GM19397 (cell line): Measurements from ENCODE around the gene MLIP.

ENCODE experiments used
- ATAC-seq: cut with Tn5 transposase; IDR thresholded peaks from one replicate; pipeline ENCODE4 v1.9.1; 2021; ENCODE audit warnings: mild to moderate bottlenecking, moderate library complexity; ENCODE audit not compliant: unreplicated experiment

The MLIP gene

GRCh38 chr6:54266400-54266923 is 155.2 kb downstream of the MLIP start:
- ATAC-seq = no peak

- ATAC-seq = no peak
Observed at GRCh38 chr6:54267798-54268197, 156.6 kb downstream of the MLIP start.

- ATAC-seq = no peak
Observed at GRCh38 chr6:54273214-54273820, 162.1 kb downstream of the MLIP start.

- ATAC-seq = no peak
Observed at GRCh38 chr6:54274383-54274782, 163.1 kb downstream of the MLIP start.

GRCh38 chr6:54282186-54282585 is 170.9 kb downstream of the MLIP start:
- ATAC-seq = no peak

- no peak for ATAC-seq
Observed at GRCh38 chr6:54284161-54284860, 173.1 kb downstream of the MLIP start.

- ATAC-seq = no peak
Observed at GRCh38 chr6:54285595-54285994, 174.4 kb downstream of the MLIP start.

- no peak for ATAC-seq
Observed at GRCh38 chr6:54286141-54286540, 174.9 kb downstream of the MLIP start.

GRCh38 chr6:54288474-54288873 is 177.2 kb downstream of the MLIP start:
- no peak for ATAC-seq

GRCh38 chr6:54289426-54289825 is 178.2 kb downstream of the MLIP start:
- ATAC-seq = no peak

- ATAC-seq = peak; percentile 70
Observed at GRCh38 chr6:54291146-54291545, 179.9 kb downstream of the MLIP start.

- ATAC-seq = peak; percentile 86
Observed at GRCh38 chr6:54291738-54292137, 180.5 kb downstream of the MLIP start.

- ATAC-seq = no peak
Observed at GRCh38 chr6:54294965-54295532, 183.8 kb downstream of the MLIP start.

- no peak for ATAC-seq
Observed at GRCh38 chr6:54299542-54300269, 188.5 kb downstream of the MLIP start.

- ATAC-seq = no peak
Observed at GRCh38 chr6:54301770-54302169, 190.5 kb downstream of the MLIP start.

GRCh38 chr6:54307439-54307910 is 196.2 kb downstream of the MLIP start:
- peak; percentile 53 for ATAC-seq

GRCh38 chr6:54308289-54308985 is 197.2 kb downstream of the MLIP start, which contains the start of gene TINAG:
Gene TINAG (plus strand): TSS chr6:54308441. CDS start chr6:54308551, 110 bp downstream.
- ATAC-seq = no peak

GRCh38 chr6:54308986-54309315 is 197.7 kb downstream of the MLIP start:
- ATAC-seq = no peak

- no peak for ATAC-seq
Observed at GRCh38 chr6:54310377-54311152, 199.3 kb downstream of the MLIP start.

- no peak for ATAC-seq
Observed at GRCh38 chr6:54315656-54316055, 204.4 kb downstream of the MLIP start.
